ENCODE measurements around the gene PFN3. TPM values are rescaled to one million over a fixed set of nuclear protein-coding genes. Genes with fewer than 3 reads are reported as not detected.
A peak's percentile ranks its signal among the peaks of the same experiment; 100 is the strongest.

Gene PFN3
- total RNA-seq, 1 donor from 2014 or later, result not detected

- Mint-ChIP-seq H3K4me3 (ENCODE audit: low read depth) (no peak within 1 kb of the TSS), H3K36me3 (ENCODE audit: insufficient read depth) (no peaks in the 10 kb centered on the region), H3K27me3 (peaks cover 62% of the 10 kb centered on the region), H3K9me3 (ENCODE audit: low read depth) (no peaks in the 10 kb centered on the region), H3K4me1 (ENCODE audit: low read depth) (peaks cover 1% of the 10 kb centered on the region), H3K27ac (no peak within 1 kb of the TSS)
- no peak for DNase-seq (ENCODE audit: low spot score, unreplicated experiment)
- TF ChIP-seq CTCF (IDR thresholded peaks at IDR 0.05; ENCODE audit: unreplicated experiment), result no peak
Measured at GRCh38 chr5:177409043-177409801, 8.8 kb upstream of the PFN3 start, which contains the start of gene F12. F12 (minus strand) TSS chr5:177409564; CDS start chr5:177409527, 37 bp downstream.

- Mint-ChIP-seq H3K9me3 (ENCODE audit: low read depth) (no peaks in the 10 kb centered on the region), H3K4me3 (ENCODE audit: low read depth) (no peak overlapping the region), H3K4me1 (ENCODE audit: low read depth) (peaks cover 8% of the 10 kb centered on the region), H3K36me3 (ENCODE audit: insufficient read depth) (no peaks in the 10 kb centered on the region), H3K27me3 (peaks cover 77% of the 10 kb centered on the region), H3K27ac (no peak overlapping the region)
- no peak for DNase-seq (ENCODE audit: low spot score, unreplicated experiment)
- no peak for TF ChIP-seq CTCF (IDR thresholded peaks at IDR 0.05; ENCODE audit: unreplicated experiment)
Measured at GRCh38 chr5:177405805-177406204, 5.3 kb upstream of the PFN3 start.

- H3K9me3 Mint-ChIP-seq (ENCODE audit: low read depth), result no peaks in the 10 kb centered on the region
- no peaks in the 10 kb centered on the region for H3K36me3 Mint-ChIP-seq (ENCODE audit: insufficient read depth)
Measured at GRCh38 chr5:177405312-177405711, 4.9 kb upstream of the PFN3 start.

GRCh38 chr5:177404641-177405179 is 4.2 kb upstream of the PFN3 start:
- Mint-ChIP-seq H3K4me3 (ENCODE audit: low read depth) (peak overlapping the region; percentile 41), H3K27ac (no peak overlapping the region), H3K27me3 (peaks cover 72% of the 10 kb centered on the region), H3K9me3 (ENCODE audit: low read depth) (no peaks in the 10 kb centered on the region), H3K36me3 (ENCODE audit: insufficient read depth) (no peaks in the 10 kb centered on the region), H3K4me1 (ENCODE audit: low read depth) (peaks cover 8% of the 10 kb centered on the region)
- no peak for DNase-seq (ENCODE audit: low spot score, unreplicated experiment)
- no peak for TF ChIP-seq CTCF (IDR thresholded peaks at IDR 0.05; ENCODE audit: unreplicated experiment)

More at GRCh38 chr5:177405312-177405711, 4.9 kb upstream of the PFN3 start:
- Mint-ChIP-seq H3K27me3 (peaks cover 72% of the 10 kb centered on the region), H3K27ac (no peak overlapping the region), H3K4me1 (ENCODE audit: low read depth) (peaks cover 8% of the 10 kb centered on the region), H3K4me3 (ENCODE audit: low read depth) (no peak overlapping the region)
- TF ChIP-seq CTCF (IDR thresholded peaks at IDR 0.05; ENCODE audit: unreplicated experiment), result no peak
- no peak for DNase-seq (ENCODE audit: low spot score, unreplicated experiment)

GRCh38 chr5:177403792-177404640 is 3.6 kb upstream of the PFN3 start:
- Mint-ChIP-seq H3K27me3 (peaks cover 66% of the 10 kb centered on the region), H3K4me3 (ENCODE audit: low read depth) (peak overlapping the region; percentile 67), H3K9me3 (ENCODE audit: low read depth) (no peaks in the 10 kb centered on the region), H3K27ac (no peak overlapping the region), H3K36me3 (ENCODE audit: insufficient read depth) (no peaks in the 10 kb centered on the region), H3K4me1 (ENCODE audit: low read depth) (peaks cover 7% of the 10 kb centered on the region)
- peak; percentile 79 for TF ChIP-seq CTCF (IDR thresholded peaks at IDR 0.05; ENCODE audit: unreplicated experiment)
- DNase-seq (ENCODE audit: low spot score, unreplicated experiment), result peak; percentile 61

Data from progenitor cell of endocrine pancreas (in vitro differentiated cells).